Epithelial cell of esophagus (primary cell): ENCODE results near the gene BGN.

Experiments
- DNase-seq: peaks from one replicate; pipeline ENCODE4 v3.0.0; 2010; ENCODE audit warnings: low read depth
- H3K4me3 ChIP-seq: 2 replicates; pipeline ENCODE4 v1.5.1; 2011; ENCODE audit warnings: mild to moderate bottlenecking, low read length, control low read depth
- TF ChIP-seq, protein P1 (sequence below): IDR thresholded peaks from 2 replicates; pipeline ENCODE4 v1.5.1; 2011; ENCODE audit warnings: low read depth, mild to moderate bottlenecking, low read length, control low read depth, inconsistent platforms; ENCODE audit not compliant: insufficient read depth; ENCODE audit errors: missing control alignments

BGN gene

GRCh38 chrX:153495903-153496589 is 1.3 kb downstream of the BGN start:
- no peak overlapping the region for H3K4me3 ChIP-seq
- no peak for DNase-seq
- TF ChIP-seq, protein P1, sequence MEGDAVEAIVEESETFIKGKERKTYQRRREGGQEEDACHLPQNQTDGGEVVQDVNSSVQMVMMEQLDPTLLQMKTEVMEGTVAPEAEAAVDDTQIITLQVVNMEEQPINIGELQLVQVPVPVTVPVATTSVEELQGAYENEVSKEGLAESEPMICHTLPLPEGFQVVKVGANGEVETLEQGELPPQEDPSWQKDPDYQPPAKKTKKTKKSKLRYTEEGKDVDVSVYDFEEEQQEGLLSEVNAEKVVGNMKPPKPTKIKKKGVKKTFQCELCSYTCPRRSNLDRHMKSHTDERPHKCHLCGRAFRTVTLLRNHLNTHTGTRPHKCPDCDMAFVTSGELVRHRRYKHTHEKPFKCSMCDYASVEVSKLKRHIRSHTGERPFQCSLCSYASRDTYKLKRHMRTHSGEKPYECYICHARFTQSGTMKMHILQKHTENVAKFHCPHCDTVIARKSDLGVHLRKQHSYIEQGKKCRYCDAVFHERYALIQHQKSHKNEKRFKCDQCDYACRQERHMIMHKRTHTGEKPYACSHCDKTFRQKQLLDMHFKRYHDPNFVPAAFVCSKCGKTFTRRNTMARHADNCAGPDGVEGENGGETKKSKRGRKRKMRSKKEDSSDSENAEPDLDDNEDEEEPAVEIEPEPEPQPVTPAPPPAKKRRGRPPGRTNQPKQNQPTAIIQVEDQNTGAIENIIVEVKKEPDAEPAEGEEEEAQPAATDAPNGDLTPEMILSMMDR, result no peak

- TF ChIP-seq, protein P1, result no peak
- H3K4me3 ChIP-seq, result no peak overlapping the region
- no peak for DNase-seq
These were observed 1.8 kb downstream of the BGN start for GRCh38 chrX:153496590-153496959.

DNA sequence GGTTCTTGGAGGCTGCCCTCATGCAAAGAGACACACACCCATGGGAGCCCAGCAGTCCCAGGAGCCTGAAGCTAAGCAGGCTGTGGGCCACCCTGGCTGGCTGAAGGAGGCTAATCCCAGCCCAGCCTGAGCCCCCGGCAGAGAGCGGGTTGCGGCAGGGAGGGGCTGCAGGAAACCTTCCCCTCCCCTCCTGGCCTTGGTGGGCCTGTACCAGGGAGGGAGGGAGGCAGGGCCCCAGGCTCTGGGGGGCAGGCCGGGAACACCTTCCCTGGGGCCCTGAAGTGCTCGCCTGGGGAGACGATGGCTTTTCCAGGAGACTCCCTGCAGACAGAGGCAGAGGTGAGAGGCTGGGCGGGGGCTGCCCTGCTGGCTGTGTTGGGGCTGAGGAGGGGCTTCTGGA is 3.7 kb downstream of the BGN start:
- H3K4me3 ChIP-seq, result no peak overlapping the region
- DNase-seq, result no peak
- TF ChIP-seq, protein P1, result no peak

GRCh38 chrX:153499341-153499740 is 4.6 kb downstream of the BGN start:
- no peak overlapping the region for H3K4me3 ChIP-seq
- DNase-seq, result no peak
- TF ChIP-seq, protein P1, result no peak

- no peak for DNase-seq
- H3K4me3 ChIP-seq, result no peak overlapping the region
- TF ChIP-seq, protein P1, result no peak
These were observed 5.1 kb downstream of the BGN start for GRCh38 chrX:153499876-153500275.

DNA sequence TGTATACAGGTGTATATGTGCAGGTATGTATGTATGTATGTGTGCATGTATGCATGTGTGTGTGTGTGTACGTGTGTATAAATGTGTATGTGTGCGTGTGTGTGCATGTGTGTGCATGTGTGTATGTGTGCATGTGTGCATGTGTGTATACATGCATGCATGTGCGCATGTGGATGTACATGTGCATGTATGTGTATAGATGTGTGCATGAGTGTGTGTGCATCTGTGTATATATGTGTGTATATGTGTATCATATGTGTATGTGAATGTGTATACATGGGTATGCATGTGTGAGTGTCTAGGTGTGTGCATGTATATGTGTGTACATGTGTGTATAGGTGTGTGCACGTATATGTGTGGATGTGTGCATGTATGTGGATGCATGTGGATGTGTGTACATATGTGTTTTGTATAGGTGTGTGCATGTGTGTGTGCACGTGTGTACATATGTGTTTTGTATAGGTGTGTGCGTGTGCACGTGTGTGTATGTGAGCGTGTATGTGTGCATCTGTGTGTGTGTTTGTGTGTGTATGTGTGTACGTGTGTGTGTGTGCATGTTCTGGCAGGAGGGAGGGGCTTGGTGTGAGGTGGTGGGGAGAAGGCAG is 6.0 kb downstream of the BGN start:
- TF ChIP-seq, protein P1, result no peak
- H3K4me3 ChIP-seq, result no peak overlapping the region
- no peak for DNase-seq

DNA sequence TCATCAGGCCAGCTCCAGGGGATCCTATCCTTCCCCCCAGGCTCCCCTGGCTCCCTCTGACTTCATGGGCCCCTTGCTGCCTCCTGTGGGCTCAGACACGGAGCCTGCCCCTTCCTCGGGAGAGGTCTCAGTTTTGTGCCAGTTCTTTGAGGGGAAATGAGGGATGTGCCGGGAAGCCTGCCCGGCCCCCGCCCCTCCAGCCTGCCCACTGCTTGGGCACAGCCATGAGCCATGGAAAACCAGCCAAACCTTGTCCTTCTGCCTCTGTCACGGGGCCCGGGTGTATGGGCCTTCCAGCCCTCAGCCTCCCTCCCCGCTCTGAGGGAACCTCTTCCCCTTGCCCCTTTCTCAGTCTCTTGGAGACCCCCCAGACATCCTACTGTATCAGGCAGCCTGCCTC is 6.8 kb downstream of the BGN start:
- no peak overlapping the region for H3K4me3 ChIP-seq
- TF ChIP-seq, protein P1, result no peak
- DNase-seq, result no peak
